Liver (tissue), 9 donors: ENCODE measurements around the gene EGFLAM. TPM values are rescaled to one million over a fixed set of nuclear protein-coding genes. Genes with fewer than 3 reads are reported as not detected.

Source experiments
- DNase-seq: peaks from one replicate; pipeline ENCODE4 v3.0.0-alpha.2; 2017; ENCODE audit warnings: low spot score
- H3K27ac ChIP-seq, 2 donors: one replicate each; pipeline ENCODE4 v1.7.0; 2013; ENCODE audit warnings: inconsistent platforms in 2 of 2, low read length in 2 of 2, control low read depth in 1 of 2, low read depth in 1 of 2, mild to moderate bottlenecking in 1 of 2
- H3K27me3 ChIP-seq, 4 donors: one replicate each; pipeline versions ENCODE4 v1.6.1 to v1.7.0; 2013; ENCODE audit warnings: low read length in 3 of 4, inconsistent platforms in 1 of 4, mild to moderate bottlenecking in 1 of 4, moderate library complexity in 1 of 4; ENCODE audit not compliant: control insufficient read depth in 4 of 4, insufficient read depth in 4 of 4
- H3K36me3 ChIP-seq, 4 donors: one replicate each; pipeline versions ENCODE4 v1.6.1 to v1.7.0; 2013; ENCODE audit warnings: low read length in 3 of 4, mild to moderate bottlenecking in 3 of 4, low read depth in 1 of 4, moderate library complexity in 1 of 4; ENCODE audit not compliant: control insufficient read depth in 4 of 4, insufficient read depth in 3 of 4
- H3K4me1 ChIP-seq, 4 donors: one replicate each; pipeline versions ENCODE4 v1.6.1 to v1.7.0; 2013; ENCODE audit warnings: low read length in 3 of 4, mild to moderate bottlenecking in 3 of 4, moderate library complexity in 1 of 4; ENCODE audit not compliant: control insufficient read depth in 4 of 4, insufficient read depth in 4 of 4
- H3K4me3 ChIP-seq, 3 donors: one replicate each; pipeline versions ENCODE4 v1.6.1 to v1.7.0; 2013; ENCODE audit warnings: low read length in 3 of 3, control low read depth in 1 of 3, low read depth in 1 of 3, mild to moderate bottlenecking in 1 of 3
- H3K9ac ChIP-seq, 2 donors: one replicate each; pipeline ENCODE4 v1.7.0; 2013; ENCODE audit warnings: low read length in 2 of 2, mild to moderate bottlenecking in 2 of 2, moderate library complexity in 2 of 2, control low read depth in 1 of 2, low read depth in 1 of 2
- H3K9me3 ChIP-seq, 4 donors: one replicate each; pipeline versions ENCODE4 v1.6.1 to v1.7.0; 2013; ENCODE audit warnings: low read length in 3 of 4; ENCODE audit not compliant: control insufficient read depth in 4 of 4
- ATF3 ChIP-seq: IDR thresholded peaks from 2 replicates; pipeline ENCODE4 v1.6.1; 2016; ENCODE audit warnings: antibody characterized with exemption
- CTCF ChIP-seq: fragments of 150-350 bp; IDR thresholded peaks from 2 replicates; pipeline ENCODE4 v1.5.1; 2017; ENCODE audit warnings: improper control_type of control experiment, low read depth, low read length; ENCODE audit not compliant: missing input control
- EGR1 ChIP-seq, 2 donors: IDR thresholded peaks; 2 replicates each; pipeline ENCODE4 v1.6.1; 2016 to 2018; ENCODE audit warnings: antibody characterized with exemption in 2 of 2, low read depth in 2 of 2
- FOXA1 ChIP-seq: IDR thresholded peaks from 2 replicates; pipeline ENCODE4 v1.6.1; 2016; ENCODE audit warnings: antibody characterized with exemption
- FOXA2 ChIP-seq: IDR thresholded peaks from 2 replicates; pipeline ENCODE4 v1.6.1; 2016; ENCODE audit warnings: antibody characterized with exemption
- GABPA ChIP-seq, 2 donors: IDR thresholded peaks in 1 of 2; conservative IDR thresholded peaks in 1 of 2; 2 replicates each; pipeline ENCODE4 v1.6.1; 2016; ENCODE audit warnings: antibody characterized with exemption in 2 of 2, mild to moderate bottlenecking in 1 of 2, moderate library complexity in 1 of 2
- HNF4A ChIP-seq, 2 donors: conservative IDR thresholded peaks; 2 replicates each; pipeline ENCODE4 v1.6.1; 2016; ENCODE audit warnings: antibody characterized with exemption in 2 of 2, mild to moderate bottlenecking in 2 of 2
- HNF4G ChIP-seq: IDR thresholded peaks from 2 replicates; pipeline ENCODE4 v1.6.1; 2016; ENCODE audit warnings: antibody characterized with exemption
- JUND ChIP-seq, 2 donors: IDR thresholded peaks; 2 replicates each; pipeline ENCODE4 v1.6.1; 2016; ENCODE audit warnings: antibody characterized with exemption in 2 of 2
- MAX ChIP-seq: IDR thresholded peaks from 2 replicates; pipeline ENCODE4 v1.6.1; 2016; ENCODE audit warnings: antibody characterized with exemption
- NR2F2 ChIP-seq: IDR thresholded peaks from 2 replicates; pipeline ENCODE4 v1.6.1; 2016; ENCODE audit warnings: antibody characterized with exemption
- RAD21 ChIP-seq, 2 donors: IDR thresholded peaks; 2 replicates each; pipeline ENCODE4 v1.6.1; 2016; ENCODE audit warnings: antibody characterized with exemption in 2 of 2, mild to moderate bottlenecking in 2 of 2
- REST ChIP-seq: IDR thresholded peaks from 2 replicates; pipeline ENCODE4 v1.6.1; 2016; ENCODE audit warnings: antibody characterized with exemption, mild to moderate bottlenecking
- RXRA ChIP-seq, 2 donors: IDR thresholded peaks; 2 replicates each; pipeline ENCODE4 v1.6.1; 2017 to 2018; ENCODE audit warnings: antibody characterized with exemption in 2 of 2, mild to moderate bottlenecking in 1 of 2
- SP1 ChIP-seq: IDR thresholded peaks from 2 replicates; pipeline ENCODE4 v1.6.1; 2018; ENCODE audit warnings: antibody characterized with exemption, mild to moderate bottlenecking
- TAF1 ChIP-seq: conservative IDR thresholded peaks from 2 replicates; pipeline ENCODE4 v1.6.1; 2016; ENCODE audit warnings: antibody characterized with exemption, mild to moderate bottlenecking
- YY1 ChIP-seq: IDR thresholded peaks from 2 replicates; pipeline ENCODE4 v1.6.1; 2016; ENCODE audit warnings: antibody characterized with exemption, mild to moderate bottlenecking
- ZBTB33 ChIP-seq: IDR thresholded peaks from 2 replicates; pipeline ENCODE4 v1.6.1; 2016; ENCODE audit warnings: antibody characterized with exemption
- WGBS: extraction: QIAGEN DNeasy Blood & Tissue Kit; methylation state at CpG from one replicate; pipeline ENCODE4 v1.1.7; 2013; 5-methylcytosine and 5-hydroxymethylcytosine counted together
- polyA plus RNA-seq, 2 donors: library from polyadenylated mRNA; stranded (reverse) in 1 of 2; unstranded in 1 of 2; fragments of 200-250 nt in 1 of 2; fragments of >200 nt in 1 of 2; fragmentation: Nextera tagmentation in 1 of 2; extraction: Ambion mirVana in 1 of 2; gene quantifications; one replicate each; pipeline versions ENCODE4 v1.2.1 to v1.2.3, GENCODE V29; 2013 to 2015
- total RNA-seq, 2 donors: library from RNA; depleted of rRNA; stranded (reverse); fragments of >200 nt; gene quantifications; one replicate each; pipeline ENCODE4 v1.2.3, GENCODE V29; 2014
- donor health status: healthy.
- donor health status: healthy.
- donor health status: healthy.
- donor health status: healthy.
- donor health status: healthy.

EGFLAM gene
- total and polyA plus RNA-seq, 4 donors, result 1.1 to 4.9 (median 1.9) TPM

- DNase-seq, result no peak
- 81% methylated on average over 1 of the region's 1 CpG for WGBS
- H3K36me3 ChIP-seq, result no peaks in the 10 kb centered on the region
- no peaks in the 10 kb centered on the region for H3K4me1 ChIP-seq
- no peaks in the 10 kb centered on the region for H3K27me3 ChIP-seq
- H3K27ac ChIP-seq, result no peak overlapping the region
- H3K9ac ChIP-seq, result no peak overlapping the region
- TF ChIP-seq FOXA2, result no peak
- TF ChIP-seq HNF4G, result no peak
- no peak for TF ChIP-seq MAX
- TF ChIP-seq EGR1 (IDR thresholded peaks at IDR 0.05; ENCODE audit: low read depth in 2 of 2), result no peak
- no peaks in the 10 kb centered on the region for H3K9me3 ChIP-seq
- no peak overlapping the region for H3K4me3 ChIP-seq
Measured at GRCh38 chr5:38347896-38348295, 89.5 kb downstream of the EGFLAM start.

GRCh38 chr5:38360323-38361061 is 102.1 kb downstream of the EGFLAM start:
- no peaks in the 10 kb centered on the region for H3K9me3 ChIP-seq
- WGBS, result 89% methylated on average over 11 of the region's 11 CpGs
- no peaks in the 10 kb centered on the region for H3K36me3 ChIP-seq
- DNase-seq, result no peak
- no peak overlapping the region for H3K9ac ChIP-seq
- no peak overlapping the region for H3K27ac ChIP-seq
- TF ChIP-seq JUND (IDR thresholded peaks at IDR 0.05) (no peak), TAF1 (no peak), SP1 (no peak), NR2F2 (no peak), FOXA2 (no peak), YY1 (no peak), FOXA1 (no peak), HNF4G (no peak), RXRA (IDR thresholded peaks at IDR 0.05) (no peak), GABPA (IDR thresholded peaks at IDR 0.05 in 1 of 2, conservative IDR thresholded peaks at IDR 0.05 in 1 of 2) (no peak), CTCF (no peak), MAX (no peak), HNF4A (conservative IDR thresholded peaks at IDR 0.05) (no peak), RAD21 (IDR thresholded peaks at IDR 0.05) (no peak), ATF3 (no peak), EGR1 (IDR thresholded peaks at IDR 0.05; ENCODE audit: low read depth in 2 of 2) (no peak), ZBTB33 (no peak), REST (no peak)
- H3K27me3 ChIP-seq, result no peaks in the 10 kb centered on the region
- H3K4me3 ChIP-seq, result no peak overlapping the region
- H3K4me1 ChIP-seq, result peaks cover 0 to 2% (median 0%) of the 10 kb centered on the region in 4 donors
